Femur (tissue), 1 donor: ENCODE results near the gene FKBP8.

Source experiments
- DNase-seq: peaks from one replicate; pipeline ENCODE4 v3.0.0-alpha.2; 2017

The FKBP8 gene

DNA sequence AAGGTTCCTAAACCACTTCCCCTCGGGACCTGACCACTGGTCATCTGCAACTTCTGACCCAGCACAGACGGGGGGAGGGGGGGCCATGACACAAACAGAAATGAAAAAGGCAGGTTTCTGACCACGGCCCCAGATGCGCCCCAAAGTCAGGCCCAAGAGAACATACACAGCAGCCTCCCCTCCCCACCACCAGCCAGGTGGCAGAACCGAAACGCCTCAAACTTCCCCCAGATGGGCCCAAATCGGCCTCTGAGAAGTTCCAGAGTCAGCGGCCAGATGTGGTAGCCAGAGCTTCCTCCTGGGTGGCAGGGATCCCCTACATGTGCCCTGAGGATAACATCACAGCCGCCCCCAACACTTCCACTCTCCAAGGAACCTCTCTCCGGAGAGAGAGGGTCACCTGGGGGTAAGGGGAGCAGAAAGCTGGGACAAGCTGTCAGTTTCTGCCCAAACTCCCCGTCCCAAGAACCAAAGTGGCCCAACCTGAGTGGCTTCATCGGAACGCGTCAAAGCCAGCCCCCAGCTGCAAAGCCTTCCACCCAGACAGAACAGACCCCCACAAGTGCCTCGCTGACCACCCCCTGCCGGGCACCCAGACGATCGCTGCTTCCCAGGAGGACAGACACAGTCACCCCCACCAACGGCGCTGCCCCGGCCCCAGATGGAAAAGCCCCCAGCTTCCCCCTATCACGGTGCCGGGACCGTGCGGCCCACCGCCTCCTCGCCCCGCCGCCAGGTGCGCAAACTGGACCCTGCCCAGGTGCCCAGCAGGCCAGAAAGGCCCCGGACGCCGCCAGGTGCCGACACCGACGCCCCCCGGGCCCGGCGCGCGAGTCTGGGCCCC lies 22.3 kb downstream of the FKBP8 start:
- DNase-seq = peak; percentile 62

DNA sequence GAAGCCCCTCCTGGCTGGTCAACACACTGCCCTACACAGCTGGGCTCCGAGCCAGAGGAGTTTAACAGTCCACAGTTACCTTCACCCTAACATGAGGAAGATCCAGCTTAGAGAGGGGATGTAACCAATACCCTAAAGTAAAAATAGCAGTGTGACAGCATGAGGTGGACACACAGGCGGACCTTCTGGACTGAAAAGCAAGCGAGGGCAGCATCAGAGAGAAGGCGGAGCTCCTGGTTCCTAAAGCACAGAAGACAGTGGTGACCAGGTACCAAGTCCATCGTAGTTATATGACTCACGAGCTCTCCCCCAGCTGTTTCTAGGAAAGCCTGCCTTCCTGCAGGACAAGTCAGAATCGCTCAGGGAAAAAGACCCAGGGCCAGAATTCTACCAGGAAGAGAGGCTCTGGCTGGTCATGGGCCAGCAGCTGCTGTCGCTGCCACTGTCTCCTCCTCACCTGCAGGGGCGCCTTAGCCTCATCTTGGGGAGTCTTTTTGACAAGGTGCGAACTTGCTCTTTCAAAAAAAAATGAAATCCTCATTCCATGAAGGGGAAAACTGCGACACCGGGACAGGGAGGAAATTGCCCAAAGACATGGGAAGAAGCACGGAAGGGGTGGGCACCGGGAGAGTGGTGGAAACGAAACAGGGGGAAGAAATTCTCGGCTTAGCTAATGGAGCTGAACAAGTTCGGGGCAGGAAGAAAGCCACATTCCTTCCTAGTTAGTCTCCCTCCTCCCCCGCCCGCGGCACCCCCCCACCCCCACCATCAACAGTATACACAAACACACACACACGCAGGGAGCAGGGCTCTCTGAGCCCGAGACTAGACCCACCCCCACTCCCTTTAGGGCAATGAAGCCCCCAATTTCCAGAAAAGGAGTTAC lies 23.2 kb downstream of the FKBP8 start:
- DNase-seq = peak; percentile 83

DNA sequence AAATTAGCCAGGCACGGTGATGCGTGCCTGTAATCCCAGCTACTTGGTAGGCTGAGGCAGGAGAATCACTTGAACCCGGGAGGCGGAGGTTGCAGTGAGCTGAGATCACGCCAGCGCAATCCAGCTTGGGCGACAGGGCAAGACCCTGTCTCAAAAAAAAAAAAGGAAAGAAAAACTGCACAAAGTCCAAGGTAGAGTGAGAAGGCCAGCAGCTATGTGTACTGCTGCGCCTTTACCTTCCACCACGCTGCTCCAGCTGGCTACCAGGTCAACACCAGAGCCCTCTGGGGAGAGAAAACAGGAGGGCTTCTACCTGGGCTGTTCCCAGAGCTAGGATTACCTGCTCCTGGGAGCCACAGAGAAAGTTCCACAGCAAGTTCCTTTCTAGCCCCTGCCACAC lies 24.7 kb downstream of the FKBP8 start:
- no peak for DNase-seq

DNA sequence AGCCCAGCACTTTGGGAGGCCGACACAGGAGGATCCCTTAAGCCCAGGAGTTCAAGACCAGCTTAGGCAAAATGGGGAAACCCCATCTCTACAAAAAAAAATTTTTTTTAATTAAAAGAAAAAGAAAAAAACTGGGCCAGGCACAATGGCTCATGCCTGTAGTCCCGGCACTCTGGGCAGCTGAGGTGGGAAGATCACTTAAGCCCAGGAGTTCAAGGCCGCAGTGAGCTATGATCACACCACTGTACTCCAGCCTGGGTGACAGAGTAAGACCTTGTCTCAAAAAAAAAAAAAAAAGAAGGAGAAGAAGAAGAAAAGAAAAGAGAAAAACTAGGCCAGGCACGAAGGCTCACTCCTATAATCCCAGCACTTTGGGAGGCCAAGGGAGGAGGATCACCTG lies 25.8 kb downstream of the FKBP8 start:
- no peak for DNase-seq

DNA sequence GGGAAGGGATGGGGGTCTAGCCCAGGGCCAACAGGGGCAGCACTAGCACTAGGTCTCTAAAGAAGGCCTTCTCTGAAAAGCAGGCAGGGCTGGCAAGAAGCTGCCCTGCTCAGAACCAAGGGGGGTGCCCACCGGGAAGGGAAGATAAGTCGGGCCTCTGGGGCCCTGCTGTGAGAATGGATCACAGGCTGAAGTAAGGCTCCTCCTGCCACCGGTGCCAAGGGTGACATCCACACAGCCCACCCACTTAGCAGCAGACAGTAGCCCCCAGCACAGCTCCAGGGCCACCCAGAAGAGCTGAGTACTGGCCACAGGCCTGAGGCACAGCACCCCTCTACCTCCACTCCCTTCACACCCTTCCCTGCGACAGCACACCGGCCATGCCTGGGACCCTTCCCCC lies 27.4 kb downstream of the FKBP8 start:
- DNase-seq = no peak

DNA sequence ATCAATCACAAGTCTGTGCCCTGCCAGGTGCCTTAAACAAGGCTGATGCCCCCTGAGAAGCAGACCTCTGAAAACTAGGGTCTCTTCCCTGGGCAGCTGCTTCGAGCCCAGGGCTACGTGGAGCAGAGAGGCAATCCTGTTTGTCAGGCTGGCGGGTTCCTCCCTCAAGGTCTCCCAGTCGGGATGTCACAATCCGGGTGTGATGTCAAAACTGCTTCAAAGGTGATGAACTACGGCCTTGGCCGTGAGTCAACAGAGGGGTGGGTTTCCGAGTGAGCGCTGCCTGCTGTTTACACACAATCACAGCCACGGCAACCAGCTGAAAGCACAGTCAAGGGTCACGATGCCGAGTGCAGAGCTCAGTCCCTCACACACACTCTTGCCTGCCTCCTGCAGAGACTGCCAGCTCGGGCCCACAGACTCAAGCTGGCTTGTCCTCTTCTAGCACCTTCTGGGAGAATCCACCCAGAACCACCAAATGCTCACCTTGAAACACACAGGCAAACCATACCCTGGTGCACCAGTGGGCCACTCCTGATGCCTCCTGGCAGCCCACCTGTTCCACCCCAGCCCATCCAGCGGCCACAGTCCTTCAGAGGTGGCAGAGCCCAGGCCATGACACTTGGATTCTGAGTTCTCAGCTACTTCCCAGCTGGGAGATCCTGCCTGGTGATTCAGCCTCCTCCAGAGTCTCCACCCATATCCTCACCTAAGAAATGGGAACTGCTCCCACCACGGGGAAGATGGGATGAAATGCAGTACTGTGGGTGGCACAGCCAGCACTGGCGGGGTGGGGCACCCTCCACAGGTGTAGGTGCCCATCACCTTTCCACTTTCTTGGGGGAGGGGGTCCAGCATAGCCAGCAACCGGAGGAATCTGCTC lies 28.3 kb downstream of the FKBP8 start:
- DNase-seq = peak; percentile 67

DNA sequence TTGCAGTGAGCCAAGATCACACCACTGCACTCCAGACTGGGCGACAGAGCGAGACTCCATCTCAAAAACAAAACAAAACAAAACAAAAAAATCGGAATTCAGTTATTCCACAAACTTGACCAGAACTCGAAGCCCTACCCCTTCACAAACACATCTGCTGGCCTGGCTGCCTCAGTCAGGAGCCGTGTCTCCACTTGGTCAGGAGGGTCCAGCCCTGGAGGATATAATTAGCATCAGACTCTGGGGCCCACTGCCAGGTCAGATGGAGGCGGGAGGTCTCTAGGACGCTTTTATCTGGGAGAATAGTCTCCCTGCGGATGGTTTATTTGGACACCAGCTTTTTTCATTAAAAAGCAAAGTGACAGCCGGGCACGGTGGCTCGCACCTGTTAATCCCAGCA lies 29.5 kb downstream of the FKBP8 start:
- DNase-seq = no peak

DNA sequence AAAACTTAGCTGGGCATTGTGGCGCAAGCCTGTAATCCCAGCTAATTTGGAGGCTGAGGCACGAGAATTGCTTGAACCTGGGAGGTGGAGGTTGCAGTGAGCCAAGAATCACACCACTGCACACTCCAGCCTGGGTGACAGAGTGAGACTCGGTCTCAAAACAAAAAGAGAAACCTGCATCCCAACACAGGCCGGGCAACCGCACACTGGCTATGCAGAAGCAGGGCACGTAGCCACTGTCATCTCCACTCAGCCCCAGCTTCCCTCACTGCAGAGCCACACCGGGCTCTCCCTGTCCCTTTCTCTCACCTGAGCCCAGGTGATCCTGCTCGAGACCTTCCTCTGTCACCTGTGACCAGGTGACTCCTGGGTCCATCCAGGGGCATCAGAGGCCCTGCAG lies 33.2 kb downstream of the FKBP8 start:
- no peak for DNase-seq

DNA sequence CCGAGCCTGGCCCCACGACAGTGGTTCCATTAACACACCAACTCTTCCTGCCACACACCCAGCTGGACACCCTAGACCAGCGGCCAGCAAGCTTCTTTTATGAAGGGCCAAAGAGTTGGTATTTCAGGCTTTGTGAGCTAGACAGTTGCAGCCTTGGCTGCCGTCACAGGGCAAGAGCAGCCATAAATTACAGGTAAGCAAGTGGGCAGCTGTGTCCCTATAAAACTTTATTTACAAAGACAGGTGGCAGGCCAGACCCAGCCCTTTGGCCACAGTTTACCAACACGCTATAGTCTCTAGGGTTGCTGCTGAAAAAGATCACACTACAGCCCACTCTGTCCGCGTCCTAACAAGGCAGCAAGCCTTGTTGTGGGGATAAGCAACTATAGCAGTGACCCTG lies 34.8 kb downstream of the FKBP8 start:
- no peak for DNase-seq

DNA sequence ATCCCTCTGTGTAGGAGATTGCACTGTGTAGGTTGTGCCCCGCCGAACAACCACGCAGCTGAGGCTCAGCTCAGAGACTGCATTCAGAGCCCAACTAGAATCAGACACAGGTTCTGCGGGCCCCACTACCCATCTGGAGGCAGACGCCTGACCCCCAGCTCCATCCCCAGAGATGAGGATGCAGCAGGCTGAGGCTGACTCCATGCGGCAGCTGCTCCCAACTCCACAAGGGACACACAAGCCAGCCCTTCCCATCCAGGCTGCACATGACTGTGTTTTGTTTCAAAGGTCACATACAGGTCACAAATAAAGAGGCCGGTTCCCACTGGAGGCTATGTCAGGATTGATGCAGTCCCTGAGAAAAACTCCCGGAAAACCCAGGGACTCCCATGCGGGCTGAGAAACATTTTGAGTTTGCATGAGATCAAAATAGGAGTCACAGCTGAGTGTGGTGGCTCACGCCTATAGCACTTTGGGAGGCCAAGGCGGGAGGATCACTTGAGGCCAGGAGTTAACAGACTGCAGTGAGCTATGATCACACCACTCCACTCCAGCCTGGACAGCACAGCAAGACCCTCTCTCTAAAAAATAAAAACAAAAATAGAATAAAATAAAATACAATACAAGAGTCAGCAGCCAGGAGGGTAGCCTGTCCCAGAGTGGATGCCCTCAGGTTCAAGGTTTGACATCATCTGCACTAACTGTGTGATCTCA lies 35.5 kb downstream of the FKBP8 start:
- peak; percentile 49 for DNase-seq

DNA sequence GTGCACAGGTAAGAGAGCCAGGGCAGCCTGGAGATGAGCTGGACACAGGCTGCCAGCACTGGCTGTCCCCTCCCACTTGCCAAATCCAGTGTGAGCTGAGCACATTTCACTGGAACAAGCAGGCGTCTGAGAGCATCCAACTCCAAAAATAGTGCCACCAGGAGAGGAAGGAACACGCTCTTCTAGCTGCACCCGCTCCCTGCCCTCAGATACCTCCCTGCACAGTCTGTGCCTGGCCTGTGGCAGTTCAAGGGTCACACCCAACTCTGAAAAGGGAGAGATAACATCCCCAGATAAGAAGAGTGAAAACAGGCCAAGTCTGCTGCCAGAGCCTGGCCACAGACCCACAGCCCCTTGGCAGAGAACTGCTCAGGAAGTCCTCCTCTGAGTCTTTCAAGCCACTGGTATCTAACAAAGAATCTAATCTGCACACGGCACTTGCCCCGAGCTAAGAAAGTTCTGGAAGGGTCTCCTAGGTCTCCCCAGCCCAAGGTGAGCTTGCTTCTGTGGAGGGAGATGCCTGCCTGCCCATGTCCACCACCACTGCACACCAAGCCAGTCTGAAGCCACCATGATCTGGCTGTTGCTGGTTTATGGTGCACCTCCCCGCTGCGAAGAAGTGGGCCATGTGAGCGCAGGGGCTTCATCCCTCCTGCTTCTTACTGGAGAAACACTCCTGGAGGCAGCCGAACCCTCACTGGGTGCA lies 36.2 kb downstream of the FKBP8 start:
- DNase-seq = no peak

DNA sequence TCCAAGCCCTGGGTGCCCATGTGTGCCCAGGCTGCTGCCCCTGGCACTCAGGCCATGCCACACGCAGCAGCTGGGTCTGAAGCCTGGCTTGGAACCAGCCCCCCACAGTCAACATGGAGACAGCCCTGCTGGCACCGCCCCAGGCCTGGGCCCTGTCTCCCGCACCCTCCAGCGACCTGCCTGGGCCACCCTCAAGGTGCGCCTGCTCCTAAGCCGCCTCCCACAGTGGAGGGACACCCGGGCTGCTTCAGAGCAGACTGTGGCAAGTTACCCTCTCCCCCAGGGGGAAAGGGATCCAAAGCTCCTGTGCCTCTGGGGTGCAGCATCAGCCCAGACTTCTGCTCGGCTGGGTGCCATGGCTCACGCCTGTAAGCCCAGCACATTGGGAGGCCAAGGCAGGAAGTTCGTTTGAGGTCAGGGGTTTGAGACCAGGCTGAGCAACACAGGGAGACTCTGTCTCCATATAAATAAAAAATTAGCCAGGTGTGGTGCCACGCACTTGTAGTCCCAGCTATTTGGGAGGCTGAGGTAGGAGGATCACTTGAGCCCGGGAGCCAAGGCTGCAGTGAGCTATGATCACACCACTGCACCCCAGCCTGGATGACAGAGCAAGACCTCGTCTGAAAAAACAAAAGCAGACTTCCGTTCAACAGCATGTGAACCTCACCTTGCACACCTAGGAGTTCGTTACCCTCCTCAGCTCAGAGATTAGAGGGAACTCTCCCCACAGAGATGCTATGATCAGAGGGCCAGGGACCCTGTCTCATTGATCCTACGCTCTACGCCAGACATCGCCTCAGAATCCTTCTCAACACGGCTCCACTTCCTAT lies 37.1 kb downstream of the FKBP8 start:
- DNase-seq = no peak

DNA sequence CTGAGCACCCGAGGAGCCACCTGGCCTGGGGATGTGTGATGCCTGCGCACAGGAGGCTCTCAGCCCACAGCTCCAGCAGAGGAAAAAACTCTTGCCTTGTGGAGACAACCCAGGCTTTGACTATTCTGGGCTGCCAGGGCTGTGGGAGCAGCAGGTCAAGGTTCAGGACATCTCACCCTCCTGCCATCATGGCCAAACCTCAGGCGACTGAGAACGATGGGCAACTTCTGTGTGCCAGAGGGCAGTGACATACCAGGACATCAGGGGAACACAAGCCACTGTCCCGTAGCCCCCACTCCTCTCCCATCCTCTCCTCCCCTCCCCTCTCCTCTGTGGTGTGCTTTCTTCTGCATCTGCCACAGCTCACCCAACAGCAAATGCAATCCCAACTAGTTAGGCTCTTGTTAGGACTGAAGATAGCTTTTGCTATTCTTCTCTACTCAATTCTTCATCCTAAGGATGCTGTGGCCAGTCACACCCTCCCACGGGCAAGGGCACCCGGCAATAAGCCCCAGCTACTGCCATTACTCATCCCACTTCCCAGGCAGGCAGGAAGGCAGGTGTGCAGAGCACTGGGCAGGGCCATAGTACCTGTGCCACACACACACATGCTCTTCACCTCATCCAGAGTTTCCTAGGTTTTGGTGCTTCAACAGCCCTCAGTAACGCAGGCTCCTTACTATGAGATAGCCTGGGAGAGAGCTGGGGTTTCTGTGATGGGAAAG lies 38.3 kb downstream of the FKBP8 start:
- no peak for DNase-seq

DNA sequence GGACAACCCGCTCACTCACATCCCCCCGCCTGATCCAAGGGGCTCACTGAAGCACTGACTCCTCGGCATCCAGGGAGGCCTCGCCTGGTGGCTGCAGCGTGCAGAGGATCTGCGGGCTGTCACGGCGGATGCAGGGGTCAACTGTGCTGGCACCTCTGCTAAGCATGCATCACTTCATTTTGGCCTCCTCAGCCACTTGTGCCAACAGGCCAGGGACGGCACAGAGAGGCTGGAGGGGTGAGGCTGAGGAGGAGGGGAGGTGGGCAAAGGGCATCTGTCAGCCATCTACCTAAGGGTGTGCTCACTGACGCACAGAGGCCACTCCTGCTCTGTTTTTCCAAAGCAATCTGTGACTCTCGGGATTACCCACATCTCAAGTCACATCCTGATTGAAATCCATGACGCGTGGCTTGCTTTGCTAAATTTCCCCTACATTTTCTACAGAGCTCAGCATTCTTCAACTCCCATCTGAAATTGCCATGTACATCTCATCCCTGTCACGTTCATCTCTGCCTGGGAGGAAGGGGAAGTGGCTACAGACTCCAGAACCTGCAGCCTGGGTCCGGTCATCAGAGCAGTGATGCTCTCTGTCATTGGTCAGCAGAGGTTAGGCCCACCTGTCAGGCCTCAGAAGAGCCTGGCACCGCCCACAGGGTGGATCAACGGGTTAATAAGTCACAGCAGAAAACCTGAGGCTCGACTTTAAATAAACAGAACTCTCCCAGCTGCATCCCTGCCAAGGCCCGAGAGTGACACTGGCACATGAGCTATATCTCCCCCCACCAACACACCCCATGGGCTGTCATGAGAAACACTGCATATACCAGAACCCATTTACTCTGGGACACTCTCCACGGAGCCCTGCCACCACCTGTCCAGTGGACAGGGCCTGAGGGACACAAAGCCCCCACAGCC lies 39.1 kb downstream of the FKBP8 start:
- no peak for DNase-seq

DNA sequence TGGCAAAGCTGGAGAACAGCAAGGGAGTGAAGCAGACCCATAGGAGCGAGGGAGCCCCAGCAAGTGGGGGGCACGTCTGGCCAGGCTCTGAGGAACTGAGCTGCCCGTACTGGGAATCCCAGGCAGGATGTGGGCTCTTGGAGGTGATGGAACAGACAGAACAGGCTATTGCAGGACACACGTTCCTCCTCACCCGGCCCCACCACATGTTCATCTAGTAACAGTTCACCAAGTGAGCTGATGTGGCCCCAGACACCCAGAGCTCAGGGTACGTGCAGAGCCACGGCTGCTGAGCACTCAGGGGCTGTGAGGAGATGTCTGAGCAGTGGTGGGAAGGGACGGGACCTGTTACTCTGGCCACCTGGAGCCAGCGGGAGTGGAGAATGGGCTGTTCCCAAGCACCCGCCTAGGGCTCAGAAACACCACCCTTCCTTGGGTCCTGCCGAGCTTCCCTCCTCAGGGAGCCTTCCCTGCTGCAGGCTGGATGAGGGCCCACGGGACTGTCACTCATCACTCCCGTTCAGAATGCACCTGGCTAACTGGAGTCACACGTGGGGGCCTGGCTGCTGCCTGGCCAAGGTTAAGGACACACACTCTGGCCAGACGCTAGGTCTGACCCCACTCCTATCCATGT lies 39.9 kb downstream of the FKBP8 start:
- no peak for DNase-seq

DNA sequence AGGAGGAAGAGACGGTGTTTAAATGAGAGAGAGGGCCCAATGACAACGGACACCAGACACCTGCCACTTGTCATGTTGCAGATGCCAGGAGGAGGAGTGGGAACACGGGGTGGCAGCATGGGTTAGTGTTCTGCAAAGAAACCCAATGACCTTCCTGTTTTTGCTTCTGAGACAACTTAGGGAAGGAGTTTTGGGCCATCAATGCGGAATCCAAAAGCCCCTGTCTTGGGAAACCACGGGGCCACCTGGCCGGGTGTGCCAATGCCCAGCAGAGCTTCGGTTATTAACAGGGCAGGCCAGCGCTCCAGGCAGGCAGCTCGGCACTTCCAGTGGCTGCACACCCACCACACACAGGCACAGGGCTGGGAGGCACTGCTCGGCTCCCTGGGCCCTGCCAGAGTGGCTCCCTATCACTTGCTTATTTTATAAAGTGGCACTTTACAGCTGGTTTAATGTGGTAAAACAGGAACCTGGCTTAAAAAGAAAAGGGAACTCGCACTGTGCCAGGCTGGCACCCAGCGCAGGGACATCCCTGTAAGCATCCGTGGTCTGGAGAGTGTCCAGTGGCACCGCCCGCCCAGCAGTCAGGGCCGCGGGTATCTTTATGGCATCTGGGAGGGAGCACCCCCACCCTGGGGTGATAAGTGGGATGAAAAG lies 40.6 kb downstream of the FKBP8 start:
- peak; percentile 54 for DNase-seq

DNA sequence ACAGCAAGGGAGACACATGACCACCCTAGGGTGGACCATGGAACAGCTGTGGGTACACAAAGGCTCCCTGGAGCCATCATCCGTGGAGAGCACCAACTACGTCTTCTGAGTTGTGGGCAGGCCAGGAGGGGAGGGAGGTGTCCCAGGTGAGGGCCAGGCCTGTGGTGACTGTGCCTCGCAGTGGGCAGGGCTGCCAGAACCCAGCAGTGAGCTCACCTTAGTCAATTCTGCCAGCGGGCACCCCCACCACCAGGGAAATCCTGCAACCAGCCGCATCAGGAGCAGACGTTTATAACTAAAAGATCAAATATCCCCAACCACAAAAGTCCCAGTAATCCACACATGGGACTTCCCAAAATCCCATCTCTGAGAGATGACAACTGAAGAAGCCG lies 41.1 kb downstream of the FKBP8 start:
- no peak for DNase-seq

DNA sequence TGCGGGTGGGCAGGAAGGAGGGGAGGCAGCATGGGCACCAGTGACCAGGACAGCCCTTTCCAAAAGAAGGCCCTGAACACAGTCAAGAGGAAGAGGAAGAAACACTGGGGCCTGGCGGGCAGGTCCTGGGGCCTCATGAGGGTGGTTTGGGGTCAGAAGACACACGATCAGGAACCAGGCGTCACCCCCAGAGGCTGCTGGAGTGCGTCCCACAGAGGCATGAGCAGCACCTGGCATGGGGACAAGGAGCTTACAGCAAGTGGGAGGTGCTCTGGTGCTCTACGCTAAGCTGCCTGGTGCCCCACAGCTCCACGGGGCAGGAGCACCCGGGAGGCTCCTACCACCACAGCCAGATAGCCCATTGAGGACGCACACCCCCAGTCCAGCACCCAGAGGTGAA lies 41.5 kb downstream of the FKBP8 start:
- DNase-seq = no peak
